Measurements from ENCODE around the gene PDE3B. TPM values are rescaled to one million over a fixed set of nuclear protein-coding genes. Genes with fewer than 3 reads are reported as not detected.

PDE3B gene
- total and polyA plus RNA-seq, 11 donors: 2.4 to 17.0 (median 10.0) TPM

GRCh38 chr11:14618060-14618459, 25.5 kb upstream of the PDE3B start:
- no peak for ATAC-seq

GRCh38 chr11:14619603-14620531, 23.7 kb upstream of the PDE3B start:
- Histone ChIP-seq H3K9me3 (no peaks in the 10 kb centered on the region), H3K4me1 (peaks cover 0 to 12% (median 0%) of the 10 kb centered on the region in 12 donors), H3K4me3 (no peak overlapping the region), H3K36me3 (no peaks in the 10 kb centered on the region), H3K27ac (peak overlapping the region in 1 of 12 donors; percentile 64), H3K27me3 (no peaks in the 10 kb centered on the region)
- 84 to 90% (median 87%) methylated on average over 4 of the region's 4 CpGs for WGBS, 4 donors
- DNase-seq: no peak
- intact Hi-C loops (cut with DNase I): loop anchor here in 1 of 10 donors (5.0 kb wide), 1 partner anchor 58 kb away; no protein-coding TSS in a partner anchor
- ATAC-seq: peak in 1 of 4 donors; percentile 44
- no peak for TF ChIP-seq POLR2A (IDR thresholded peaks at IDR 0.05)
- no peak for TF ChIP-seq CTCF (IDR thresholded peaks at IDR 0.05)

More at GRCh38 chr11:14618060-14618459, 25.5 kb upstream of the PDE3B start:
- no peaks in the 10 kb centered on the region for H3K36me3 ChIP-seq
- H3K9me3 ChIP-seq: no peaks in the 10 kb centered on the region
- intact Hi-C loops (cut with DNase I): no loop called here
- H3K27ac ChIP-seq: no peak overlapping the region
- no peak for DNase-seq
- H3K27me3 ChIP-seq: no peaks in the 10 kb centered on the region
- no peak overlapping the region for H3K4me3 ChIP-seq
- peaks cover 0 to 5% (median 0%) of the 10 kb centered on the region in 12 donors for H3K4me1 ChIP-seq
- WGBS, 4 donors: 80 to 93% (median 87%) methylated on average over 2 of the region's 2 CpGs
- TF ChIP-seq CTCF (IDR thresholded peaks at IDR 0.05) (no peak), POLR2A (IDR thresholded peaks at IDR 0.05) (no peak)

DNA sequence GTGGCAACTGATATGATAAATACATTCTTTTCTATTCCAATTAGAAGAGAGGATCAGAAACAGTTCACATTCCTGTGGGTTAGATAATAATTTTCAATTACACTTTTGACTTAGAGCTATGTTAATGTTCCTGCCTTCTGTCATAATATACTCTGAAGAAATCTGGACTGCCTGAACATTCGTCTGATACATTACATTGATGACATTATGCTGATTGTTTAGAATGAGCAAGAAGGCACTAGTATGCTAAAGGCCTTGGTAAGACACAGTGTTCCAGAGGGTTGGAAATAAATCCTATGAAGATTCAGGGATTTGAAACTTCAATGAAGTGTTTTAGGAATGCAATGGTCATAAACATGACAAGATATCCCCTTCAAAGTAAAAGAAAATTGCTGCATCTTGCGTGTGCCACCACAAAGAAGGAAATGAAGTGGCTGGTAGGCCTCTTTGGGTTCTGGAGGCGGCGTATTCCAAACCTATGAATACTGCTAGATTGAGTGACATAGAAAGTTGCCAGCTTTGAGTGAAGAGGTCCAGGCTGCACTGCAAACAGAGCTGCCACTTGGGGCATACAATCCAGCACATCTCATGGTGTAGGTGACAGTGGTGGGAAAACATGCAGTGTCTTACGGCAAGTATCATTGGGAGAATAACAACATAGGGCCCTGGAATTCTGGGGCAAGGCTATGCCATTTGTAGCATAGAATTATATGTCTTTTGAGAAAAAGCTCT, 21.2 kb upstream of the PDE3B start:
- no peak for ATAC-seq
- intact Hi-C loops (cut with DNase I): loop anchor here in 1 of 10 donors (5.0 kb wide), 1 partner anchor 60 kb away; no protein-coding TSS in a partner anchor
- no peak for DNase-seq
- Histone ChIP-seq H3K4me1 (peaks cover 0 to 35% (median 0%) of the 10 kb centered on the region in 12 donors), H3K36me3 (no peaks in the 10 kb centered on the region), H3K27ac (no peak overlapping the region), H3K9me3 (no peaks in the 10 kb centered on the region), H3K4me3 (no peak overlapping the region), H3K27me3 (no peaks in the 10 kb centered on the region)
- 87 to 92% (median 90%) methylated on average over 5 of the region's 5 CpGs for WGBS, 4 donors
- TF ChIP-seq POLR2A (IDR thresholded peaks at IDR 0.05) (no peak), CTCF (IDR thresholded peaks at IDR 0.05) (no peak)

- 91 to 96% (median 95%) methylated on average over 3 of the region's 3 CpGs for WGBS, 4 donors
These were observed 20.6 kb upstream of the PDE3B start for GRCh38 chr11:14623036-14623435.

More at GRCh38 chr11:14623036-14623435, 20.6 kb upstream of the PDE3B start:
- no peaks in the 10 kb centered on the region for H3K27me3 ChIP-seq
- no peak overlapping the region for H3K27ac ChIP-seq
- TF ChIP-seq CTCF (IDR thresholded peaks at IDR 0.05) (no peak), POLR2A (IDR thresholded peaks at IDR 0.05) (no peak)
- H3K9me3 ChIP-seq: no peaks in the 10 kb centered on the region
- no peak overlapping the region for H3K4me3 ChIP-seq
- intact Hi-C loops (cut with DNase I): loop anchor here in 1 of 10 donors (5.0 kb wide), 1 partner anchor 61 kb away; no protein-coding TSS in a partner anchor
- DNase-seq (no peak), ATAC-seq (no peak)
- peaks cover 0 to 31% (median 0%) of the 10 kb centered on the region in 12 donors for H3K4me1 ChIP-seq
- H3K36me3 ChIP-seq: no peaks in the 10 kb centered on the region

Data from heart left ventricle (tissue), 16 donors.